K562 (cell line): ENCODE results near the gene SEPTIN12. TPM values are rescaled to one million over a fixed set of nuclear protein-coding genes. Genes with fewer than 3 reads are reported as not detected.

Experiments
- ATAC-seq: fragments of 200-7000 bp; cut with Tn5 transposase; 3 replicates; pipeline ENCODE4 v1.9.1; 2020; ENCODE audit warnings: moderate library complexity
- BruUV-seq: library from RNA; stranded (reverse); fragments of 400-500 nt; replicated peaks from 2 replicates; lab custom pipeline; 2021; lab: Mats Ljungman, UMichigan
- CTCF ChIA-PET: fragments of 300-600 bp; formaldehyde crosslinking; extraction: SDS; loops from one replicate; lab custom pipeline; 2021; ENCODE audit warnings: low intra/inter-chr PET ratio; lab: Yijun Ruan, JAX
- POLR2A ChIA-PET: fragments of 300-600, 350-650 bp; sonication (Branson Sonifier 250); formaldehyde crosslinking; extraction: SDS; loops from one replicate; lab custom pipeline; 2021; ENCODE audit warnings: antibody characterized with exemption, inconsistent platforms; lab: Yijun Ruan, JAX
- DNase-seq, 4 experiments: peaks; one replicate each; pipeline versions ENCODE4 v3.0.0 to v3.0.0-alpha.2; 2011 to 2018; ENCODE audit warnings: low spot score in 3 of 4, mixed read lengths in 3 of 4; ENCODE audit errors: extremely low read depth in 1 of 4
- FAIRE-seq: peaks from 2 replicates; lab custom pipeline; 2011; peaks lifted over from hg19 to GRCh38; lab: Jason Lieb, UNC
- H2AFZ ChIP-seq: 2 replicates; pipeline ENCODE4 v1.6.0; 2011; ENCODE audit warnings: low read depth, low read length, control low read depth, inconsistent platforms
- H3K27ac ChIP-seq: fragments of 200-600 bp; 3 replicates; pipeline ENCODE4 v1.8.0; 2011; ENCODE audit warnings: low read depth, mild to moderate bottlenecking, control low read depth, inconsistent platforms, low read length, moderate library complexity, mixed read lengths; ENCODE audit errors: extremely low read depth
- H3K27me3 ChIP-seq, 2 experiments: fragments of 300-600 bp in 1 of 2; 2 replicates in 1 of 2; 3 replicates in 1 of 2; pipeline versions ENCODE4 v1.6.0 to v1.8.0; 2011; ENCODE audit warnings: inconsistent platforms in 2 of 2, low read length in 2 of 2, mild to moderate bottlenecking in 1 of 2, mixed read lengths in 1 of 2, moderate library complexity in 1 of 2; ENCODE audit not compliant: control insufficient read depth in 2 of 2, insufficient read depth in 2 of 2
- H3K36me3 ChIP-seq: fragments of 300-600 bp; 3 replicates; pipeline ENCODE4 v1.8.0; 2011; ENCODE audit warnings: mild to moderate bottlenecking, low read length, inconsistent platforms; ENCODE audit not compliant: control insufficient read depth, insufficient read depth
- H3K4me1 ChIP-seq, 2 experiments: fragments of 200-600 bp in 1 of 2; replicated peaks in 1 of 2; 2 replicates in 1 of 2; 3 replicates in 1 of 2; pipeline versions ENCODE4 v1.5.1 to v1.8.0; 2011; ENCODE audit warnings: inconsistent platforms in 2 of 2, low read length in 2 of 2, mild to moderate bottlenecking in 1 of 2, mixed read lengths in 1 of 2, moderate library complexity in 1 of 2; ENCODE audit not compliant: control insufficient read depth in 2 of 2, insufficient read depth in 2 of 2
- H3K4me2 ChIP-seq: 2 replicates; pipeline ENCODE4 v1.6.1; 2011; ENCODE audit warnings: low read length, control low read depth, inconsistent platforms, mixed read lengths; ENCODE audit not compliant: insufficient read depth
- H3K4me3 ChIP-seq: fragments of 200-600 bp; sonication (generic), shearing (Covaris generic); 2 replicates; pipeline ENCODE4 v1.5.1; 2016; ENCODE audit warnings: control low read depth, inconsistent platforms
- H3K79me2 ChIP-seq: fragments of 200-600 bp; 3 replicates; pipeline ENCODE4 v1.8.0; 2011; ENCODE audit warnings: low read length, inconsistent platforms; ENCODE audit not compliant: control insufficient read depth, insufficient read depth
- H3K9ac ChIP-seq, 2 experiments: 2 replicates each; pipeline versions ENCODE4 v1.6.0 to v1.6.1; 2011; ENCODE audit warnings: low read depth in 2 of 2, low read length in 2 of 2, control low read depth in 1 of 2, inconsistent platforms in 1 of 2, mild to moderate bottlenecking in 1 of 2, mixed read lengths in 1 of 2; ENCODE audit not compliant: insufficient read depth in 1 of 2
- H3K9me1 ChIP-seq: one replicate; pipeline ENCODE4 v1.6.0; 2011; ENCODE audit warnings: inconsistent platforms, mild to moderate bottlenecking, low read length, moderate library complexity; ENCODE audit not compliant: control insufficient read depth, insufficient read depth
- H3K9me3 ChIP-seq: replicated peaks from 2 replicates; pipeline ENCODE4 v1.5.1; 2011; ENCODE audit warnings: low read depth, low read length, inconsistent platforms; ENCODE audit not compliant: control insufficient read depth, insufficient read depth
- H4K20me1 ChIP-seq: replicated peaks from 2 replicates; pipeline ENCODE4 v1.6.1; 2011; ENCODE audit warnings: low read length, inconsistent platforms, mixed read lengths; ENCODE audit not compliant: control insufficient read depth, insufficient read depth
- ATF1 ChIP-seq, 2 experiments: fragments of 450-650 bp in 1 of 2; IDR thresholded peaks; 2 replicates each; pipeline ENCODE4 v1.6.1; 2016; ENCODE audit warnings: missing compliant biosample characterization in 1 of 2, missing genetic modification characterization in 1 of 2
- ETS2 ChIP-seq: IDR thresholded peaks from 2 replicates; pipeline ENCODE4 v1.6.1; 2016; ENCODE audit warnings: borderline replicate concordance, missing genetic modification characterization, mild to moderate bottlenecking, moderate library complexity, missing compliant biosample characterization; ENCODE audit not compliant: poor library complexity, severe bottlenecking
- ETV5 ChIP-seq: sonication (generic); formaldehyde crosslinking; IDR thresholded peaks from 2 replicates; pipeline ENCODE4 v1.4.0; 2020; ENCODE audit warnings: low read depth, mild to moderate bottlenecking, missing genetic modification reagents
- IRF1 ChIP-seq: sonication (generic); formaldehyde crosslinking; IDR thresholded peaks from 2 replicates; pipeline ENCODE4 v1.8.0; 2022; ENCODE audit warnings: missing genetic modification reagents, mild to moderate bottlenecking, borderline replicate concordance
- KLF1 ChIP-seq: fragments of 450-650 bp; IDR thresholded peaks from 2 replicates; pipeline ENCODE4 v1.6.1; 2016; ENCODE audit warnings: missing genetic modification characterization, missing compliant biosample characterization
- NR0B1 ChIP-seq: fragments of 450-650 bp; IDR thresholded peaks from one replicate; pipeline ENCODE4 v1.6.1; 2018; ENCODE audit warnings: mild to moderate bottlenecking, moderate library complexity; ENCODE audit not compliant: partially characterized antibody
- PCBP2 ChIP-seq: fragments of 200-400 bp; formaldehyde crosslinking; IDR thresholded peaks from 2 replicates; pipeline ENCODE4 v1.6.1; 2018; ENCODE audit warnings: low read length, low read depth, mild to moderate bottlenecking, moderate library complexity; ENCODE audit not compliant: poor library complexity, severe bottlenecking
- PHF21A ChIP-seq: fragments of 450-650 bp; IDR thresholded peaks from 2 replicates; pipeline ENCODE4 v1.6.1; 2017; ENCODE audit warnings: low read depth, borderline replicate concordance
- POU5F1 ChIP-seq: fragments of 150-350 bp; IDR thresholded peaks from 2 replicates; pipeline ENCODE4 v1.6.1; 2014; ENCODE audit warnings: borderline replicate concordance, low read length, low read depth, mild to moderate bottlenecking; ENCODE audit not compliant: partially characterized antibody
- SP2 ChIP-seq: IDR thresholded peaks from 2 replicates; pipeline ENCODE4 v1.6.1; 2011; ENCODE audit warnings: mild to moderate bottlenecking, low read depth, low read length, moderate library complexity; ENCODE audit not compliant: poor library complexity, severe bottlenecking; ENCODE audit errors: extremely low read depth
- TGIF2 ChIP-seq: sonication (generic); formaldehyde crosslinking; IDR thresholded peaks from 2 replicates; pipeline ENCODE4 v1.8.1; 2022; ENCODE audit warnings: mild to moderate bottlenecking, missing genetic modification reagents, moderate library complexity
- U2AF1 ChIP-seq: fragments of 200-400 bp; formaldehyde crosslinking; optimal IDR thresholded peaks from 2 replicates; pipeline ENCODE3; 2017; ENCODE audit warnings: mild to moderate bottlenecking, low read depth, low read length, moderate library complexity
- ZBTB12 ChIP-seq: fragments of 250-450 bp; sonication (Bioruptor Pico); IDR thresholded peaks from 2 replicates; pipeline ENCODE4 v1.4.0; 2020
- ZBTB2 ChIP-seq: fragments of 450-650 bp; IDR thresholded peaks from 2 replicates; pipeline ENCODE4 v1.6.1; 2016; ENCODE audit warnings: antibody characterized with exemption
- ZC3H8 ChIP-seq: fragments of 450-650 bp; IDR thresholded peaks from 2 replicates; pipeline ENCODE4 v1.6.1; 2017
- ZNF133 ChIP-seq: fragments of 250-450 bp; sonication (Bioruptor Pico); IDR thresholded peaks from 2 replicates; pipeline ENCODE4 v1.4.0; 2020; ENCODE audit warnings: mild to moderate bottlenecking
- ZNF41 ChIP-seq: fragments of 250-450 bp; sonication (Bioruptor Pico); conservative IDR thresholded peaks from 2 replicates; pipeline ENCODE4 v1.4.0; 2020; ENCODE audit warnings: mild to moderate bottlenecking
- ZZZ3 ChIP-seq: fragments of 450-650 bp; IDR thresholded peaks from 2 replicates; pipeline ENCODE4 v1.6.1; 2016; ENCODE audit warnings: antibody characterized with exemption, mild to moderate bottlenecking, moderate library complexity
- in situ Hi-C: fragments of 300-500 bp; cut with MboI; formaldehyde crosslinking; loops from 4 replicates; pipeline ENCODE4 v1.15.0; 2018; ENCODE audit warnings: inconsistent platforms, mixed read lengths
- intact Hi-C: fragments of 100-400 bp; cut with micrococcal nuclease; formaldehyde crosslinking; loops from 2 replicates; pipeline ENCODE4 v1.14.2; 2022
- polyA plus RNA-seq, 8 experiments: library from polyadenylated mRNA; depleted of rRNA in 4 of 8; stranded (reverse) in 5 of 8; unstranded in 3 of 8; fragments of >200 nt; fragmentation: Nextera tagmentation in 2 of 8; fragmentation: Illumina TruSeq in 1 of 8; extraction: Ambion mirVana in 2 of 8; extraction: Trizol in 1 of 8; gene quantifications; 2 replicates each; pipeline versions ENCODE4 v1.2.1 to v1.2.3, GENCODE V29; 2011 to 2014; ENCODE audit warnings: inconsistent platforms in 1 of 8, missing spikeins in 1 of 8
- total RNA-seq, 7 experiments: library from RNA; depleted of rRNA in 6 of 7; stranded (reverse); fragments of >200 nt in 6 of 7; fragmentation: Illumina TruSeq in 2 of 7; extraction: Trizol in 2 of 7; gene quantifications; 2 replicates each; pipeline versions ENCODE4 v1.2.1 to v1.2.3, GENCODE V29; 2011 to 2021; ENCODE audit warnings: low replicate concordance in 1 of 7

SEPTIN12 gene
- total and polyA plus RNA-seq, 9 of the 15 experiments (the other 6 are each of a cell fraction or from before 2014, with no cell fraction given) = not detected

DNA sequence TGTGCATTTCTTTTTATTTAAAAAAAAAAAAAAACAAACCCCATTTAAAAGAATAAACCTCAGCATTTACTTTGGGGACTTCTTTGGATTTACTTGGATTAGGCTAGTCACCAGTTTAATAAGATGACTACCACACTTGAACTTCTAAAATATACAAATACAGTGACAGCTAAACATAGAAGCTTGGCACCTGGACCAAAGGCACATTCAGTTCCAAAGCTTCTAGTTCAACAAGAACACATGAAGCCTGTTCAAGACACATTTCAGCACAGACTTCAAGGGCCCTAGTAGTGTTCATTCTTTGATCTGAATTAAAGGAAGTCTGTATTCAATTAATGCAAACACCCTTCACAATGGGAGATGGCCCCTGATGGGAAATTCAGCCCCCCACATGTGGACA, 25.9 kb upstream of the SEPTIN12 start:
- CTCF ChIA-PET = no interaction called here
- intact Hi-C loops = no loop called here
- BruUV-seq = no TSS peak
- 0 out of 4 replicates have a peak overlapping the region, but pooled peaks of 1 of the 2 experiments have one; percentile 36 for H3K9ac ChIP-seq
- H3K9me3 ChIP-seq = no peaks in the 10 kb centered on the region
- no peaks in the 10 kb centered on the region for H3K79me2 ChIP-seq
- no peak overlapping the region for H3K4me3 ChIP-seq
- DNase-seq (no peak), FAIRE-seq (no peak), ATAC-seq (no peak)
- peaks cover 78% of the 10 kb centered on the region; the same call in 2 of the 3 replicates for H3K36me3 ChIP-seq
- no peaks in the 10 kb centered on the region for H3K27me3 ChIP-seq
- no peak overlapping the region for H3K4me2 ChIP-seq
- in situ Hi-C loops = no loop called here
- POLR2A ChIA-PET = interaction anchor here (0.5 to 1.3 kb wide), 2 partner anchors 11 to 217 kb away, joined by 3 to 7 read pairs; partner anchors contain the start of gene ROGDI
- H3K4me1 ChIP-seq = peaks cover 0 to 3% of the 10 kb centered on the region in 2 experiments; a peak in 2 of 5 replicates
- H2AFZ ChIP-seq = no peak overlapping the region
- no peaks in the 10 kb centered on the region; the same call in 1 of the 2 replicates for H4K20me1 ChIP-seq
- no peaks in the 10 kb centered on the region for H3K9me1 ChIP-seq
- no peak overlapping the region for H3K27ac ChIP-seq
- TF ChIP-seq IRF1 (CRISPR knock-in tag) (no peak), POU5F1 (no peak), ZNF41 (CRISPR knock-in tag) (no peak), ETS2 (tag) (no peak), NR0B1 (no peak), ZBTB2 (no peak), SP2 (no peak), ZNF133 (CRISPR knock-in tag) (no peak), ATF1 (CRISPR knock-in tag; IDR thresholded peaks at IDR 0.05) (no peak), ATF1 (tag; IDR thresholded peaks at IDR 0.05) (no peak), KLF1 (tag) (no peak), ZC3H8 (no peak), PCBP2 (no peak), TGIF2 (CRISPR knock-in tag) (no peak), U2AF1 (no peak), ZZZ3 (no peak), ETV5 (no peak), ZBTB12 (CRISPR knock-in tag) (no peak), PHF21A (no peak)
